Activated CD8-positive, alpha-beta memory T cell treated with anti-CD3 and anti-CD28 coated beads, Interleukin-2, amount 50 U/mL, for 1 hour (primary cell): Measurements from ENCODE around the gene DGUOK.
"Not testable (repeated sequence)": the region's sequence is repeated elsewhere in the genome, so short reads cannot be mapped to it uniquely, and the experiment has no call there.

ENCODE experiments used
- DNase-seq: peaks from one replicate; pipeline ENCODE4 v3.0.0-alpha.2; 2020; ENCODE audit errors: extremely low read depth

The DGUOK gene

DNA sequence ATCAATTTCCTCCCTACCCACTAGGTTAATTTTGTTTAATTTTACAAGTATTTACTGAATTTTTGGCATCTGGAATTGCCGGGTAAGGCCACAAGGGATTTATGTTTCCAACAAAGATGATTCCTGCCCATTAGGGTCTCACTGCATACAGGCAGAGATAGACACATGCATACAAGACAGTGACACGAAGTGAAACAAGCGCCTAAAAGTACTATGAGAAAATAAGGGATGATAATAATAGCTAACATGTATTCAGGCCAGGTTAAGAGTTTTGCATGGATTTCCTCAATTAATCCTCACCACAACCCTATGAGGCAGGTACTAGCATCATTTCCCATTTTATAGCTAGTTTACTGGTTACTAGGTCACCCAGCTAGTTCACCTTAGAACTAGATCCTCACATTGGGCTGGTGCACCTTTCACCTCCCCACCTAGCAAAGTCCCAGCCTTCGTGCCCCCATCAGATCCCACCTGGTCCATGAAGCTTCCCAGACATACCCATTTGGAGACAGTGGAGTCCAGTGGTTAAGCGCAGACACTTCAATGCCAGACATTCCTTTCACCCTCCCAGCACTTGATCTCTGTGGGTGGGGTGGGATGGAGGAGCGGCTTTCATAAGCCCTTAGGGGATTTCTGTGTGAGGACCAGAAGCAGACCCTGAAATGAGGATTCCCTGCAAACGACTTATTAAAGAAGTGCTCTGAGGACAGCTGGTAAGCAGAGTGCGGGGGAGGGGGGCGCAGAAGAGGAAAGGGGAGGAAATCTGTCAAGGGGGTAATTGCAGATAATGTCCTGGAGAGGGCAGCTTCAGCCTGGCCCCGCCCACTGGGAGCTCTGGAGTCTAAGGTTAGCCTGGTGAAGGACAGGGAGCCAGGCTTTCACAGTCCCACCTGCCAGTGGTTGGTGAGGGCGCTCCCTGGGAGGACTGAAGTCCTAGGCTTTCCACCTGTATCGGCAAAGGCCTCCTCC lies 5.8 kb upstream of the DGUOK start:
- no peak for DNase-seq

DNA sequence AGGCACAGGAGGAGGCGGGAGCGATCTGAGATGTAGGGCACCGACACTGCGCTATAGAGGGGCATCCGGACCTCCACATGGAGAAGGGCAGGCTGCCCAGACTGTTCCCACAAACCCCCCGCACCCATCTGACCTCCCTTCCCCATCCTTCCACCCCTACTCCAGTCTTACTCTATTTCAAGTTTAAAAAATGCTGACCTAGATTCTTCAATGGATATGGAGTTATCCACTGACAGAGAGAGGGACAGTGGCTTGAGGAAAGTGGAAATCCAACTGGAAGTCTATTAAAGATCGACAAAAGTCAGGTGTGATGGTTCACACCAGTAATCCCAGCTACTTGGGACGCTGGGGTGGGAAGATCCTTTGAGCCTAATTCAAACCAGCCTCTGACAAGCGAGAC lies 5.1 kb upstream of the DGUOK start:
- DNase-seq = no peak

DNA sequence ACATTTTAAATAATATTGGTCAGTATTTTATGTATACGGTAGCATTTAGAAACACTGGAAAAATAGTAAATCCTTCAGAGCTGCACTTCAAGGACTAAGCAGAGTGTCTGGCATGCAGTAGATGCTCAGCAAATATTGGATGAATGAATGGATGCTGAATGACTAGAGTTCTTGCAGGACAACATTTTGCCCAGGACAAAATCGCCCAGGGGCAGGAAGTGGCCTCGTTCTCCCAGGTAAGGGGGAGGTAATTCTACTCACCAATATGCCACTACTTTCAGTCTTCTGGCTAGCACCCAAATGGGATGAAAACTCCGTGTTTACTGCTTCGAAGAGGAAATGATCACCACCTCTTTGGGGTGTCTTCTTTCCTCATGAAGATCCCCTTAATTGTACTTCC lies 4.0 kb upstream of the DGUOK start:
- DNase-seq = no peak

- no peak for DNase-seq
These were observed 1.5 kb upstream of the DGUOK start for GRCh38 chr2:73925033-73925704.

- no peak for DNase-seq
These were observed 707 bp upstream of the DGUOK start for GRCh38 chr2:73925853-73926492.

GRCh38 chr2:73927344-73927743 lies 664 bp downstream of the DGUOK start:
- no peak for DNase-seq

DNA sequence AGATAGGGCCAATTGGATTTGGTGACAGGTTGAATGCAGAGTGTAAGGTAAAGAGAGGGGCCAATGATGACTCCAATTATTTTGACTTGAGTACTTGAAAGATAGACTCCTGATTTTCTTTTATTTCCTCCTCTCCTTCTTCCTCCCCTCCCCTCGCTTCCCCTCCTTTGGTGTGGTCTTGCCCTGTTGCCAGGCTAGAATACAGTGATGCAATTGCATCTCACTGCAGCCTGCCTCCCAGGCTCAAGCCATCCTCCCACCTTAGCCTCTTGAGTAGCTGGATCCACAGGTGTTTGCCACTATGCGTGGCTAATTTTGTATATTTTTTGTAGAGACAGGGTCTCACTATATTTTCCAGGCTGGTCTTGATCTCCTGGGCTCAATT lies 2.3 kb downstream of the DGUOK start:
- DNase-seq = no peak

GRCh38 chr2:73930386-73930785 lies 3.7 kb downstream of the DGUOK start:
- no peak for DNase-seq

DNA sequence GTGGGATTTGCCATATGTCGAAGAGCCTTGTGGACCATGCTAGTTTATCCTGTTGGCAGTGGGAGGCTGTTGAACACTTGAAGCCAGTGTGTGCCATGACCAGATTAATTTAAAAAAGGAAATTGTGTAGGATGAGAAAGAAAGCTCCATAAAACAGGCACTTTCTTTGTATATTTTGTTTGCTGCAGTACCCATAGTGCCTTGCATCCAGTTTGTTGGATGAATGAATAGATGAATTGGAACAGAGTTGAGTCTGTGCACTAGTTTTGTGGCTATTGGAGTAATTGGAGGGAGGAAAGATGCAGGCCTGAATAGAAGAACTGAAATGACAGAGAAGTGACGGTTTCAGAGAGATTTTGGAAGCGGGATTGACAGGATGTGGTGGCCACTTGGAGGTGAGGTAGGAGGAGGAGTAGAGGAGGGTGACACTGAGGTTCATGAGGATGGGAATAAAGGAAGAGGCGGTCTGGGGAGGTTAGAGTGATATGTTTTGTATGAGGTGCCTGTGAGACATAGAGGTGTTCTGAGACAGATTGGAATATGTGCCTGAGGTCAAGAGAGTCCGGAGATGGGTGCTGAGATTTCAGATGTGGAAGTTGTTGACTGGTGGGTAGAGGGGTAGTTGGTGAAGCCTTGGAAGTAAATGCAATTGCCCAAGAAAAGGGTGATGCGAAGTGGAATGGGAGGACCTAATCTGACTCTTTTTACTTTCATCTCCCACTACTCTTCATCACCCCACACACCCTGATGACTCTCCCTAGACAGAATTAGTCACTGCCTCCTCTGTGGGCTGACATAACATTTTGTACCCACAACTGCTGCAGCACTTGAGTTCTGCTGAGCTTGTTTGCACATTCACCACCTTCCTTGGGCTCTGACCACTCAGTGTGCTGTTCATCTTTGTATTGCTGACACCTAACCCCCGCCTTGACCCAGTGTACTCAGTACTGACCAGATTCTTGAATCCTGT lies 5.1 kb downstream of the DGUOK start:
- no peak for DNase-seq

- DNase-seq = no peak
These were observed 6.5 kb downstream of the DGUOK start for GRCh38 chr2:73933194-73933593.

- no peak for DNase-seq
These were observed 9.0 kb downstream of the DGUOK start for GRCh38 chr2:73935641-73936040.

DNA sequence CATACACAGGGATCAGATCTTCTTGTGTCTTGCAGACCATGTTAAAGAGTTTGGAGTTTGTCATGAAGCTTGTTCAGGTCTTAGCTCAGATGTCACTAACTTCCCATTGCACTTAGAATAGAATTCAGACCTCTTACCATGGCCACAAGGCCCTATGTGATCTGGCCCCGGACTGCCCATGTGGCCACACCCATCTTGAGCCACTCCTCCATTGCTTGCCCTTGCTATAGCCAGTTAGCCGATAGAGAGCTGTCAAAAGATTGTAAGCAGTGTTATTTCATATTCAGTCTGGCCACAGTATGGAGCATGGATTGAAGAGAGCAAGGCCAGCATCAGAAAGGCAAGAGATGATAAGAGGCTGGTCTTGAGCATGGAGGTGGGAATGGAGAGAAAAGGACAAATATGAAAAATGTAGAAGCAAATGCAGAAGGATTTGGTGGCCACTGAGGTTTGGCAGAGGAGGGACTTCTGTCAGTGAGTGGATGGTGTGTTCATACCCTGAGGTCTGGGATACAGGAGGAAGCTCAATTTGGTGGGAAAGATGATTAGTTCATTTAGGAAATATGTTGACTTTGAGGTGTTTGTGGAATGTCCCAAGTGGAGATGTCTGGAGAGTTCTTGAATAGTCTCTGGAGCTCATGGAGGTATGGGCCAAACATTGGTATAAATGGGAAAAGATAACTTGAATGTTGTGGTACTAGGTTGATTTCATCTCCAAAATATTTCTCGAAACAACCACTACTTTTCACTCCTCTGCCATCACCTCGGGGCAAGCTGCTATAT lies 10.6 kb downstream of the DGUOK start:
- no peak for DNase-seq

- no peak for DNase-seq
These were observed 11.2 kb downstream of the DGUOK start for GRCh38 chr2:73937899-73938298.

DNA sequence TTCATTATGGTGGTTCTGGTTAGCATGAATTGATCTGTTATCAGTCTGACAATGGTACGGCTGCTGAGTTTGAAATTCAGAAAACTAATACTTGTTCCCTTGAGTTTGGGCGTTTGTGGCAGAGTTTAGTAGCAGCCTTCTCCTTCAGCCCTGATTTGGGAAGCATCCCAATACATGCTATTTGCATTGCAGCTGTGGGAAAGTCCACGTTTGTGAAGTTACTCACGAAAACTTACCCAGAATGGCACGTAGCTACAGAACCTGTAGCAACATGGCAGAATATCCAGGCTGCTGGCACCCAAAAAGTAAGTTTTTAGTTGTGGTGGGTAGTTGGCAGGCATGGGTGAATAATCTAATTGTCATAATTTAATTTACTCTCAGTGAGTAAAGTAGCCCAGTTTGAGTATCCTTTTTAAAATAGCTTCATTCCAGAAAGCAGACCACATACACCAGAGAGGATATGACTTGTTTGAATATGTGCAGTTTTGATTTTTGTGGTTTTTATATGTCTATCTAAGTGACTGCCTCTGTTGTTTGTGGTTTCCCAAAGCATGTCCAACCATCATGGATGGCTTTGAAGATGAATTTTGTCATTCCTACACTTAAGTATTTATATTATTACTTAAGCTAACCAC lies 12.2 kb downstream of the DGUOK start:
- no peak for DNase-seq

GRCh38 chr2:73939419-73939818 lies 12.7 kb downstream of the DGUOK start:
- no peak for DNase-seq

GRCh38 chr2:73940066-73940465 lies 13.4 kb downstream of the DGUOK start:
- DNase-seq = not testable (repeated sequence)

DNA sequence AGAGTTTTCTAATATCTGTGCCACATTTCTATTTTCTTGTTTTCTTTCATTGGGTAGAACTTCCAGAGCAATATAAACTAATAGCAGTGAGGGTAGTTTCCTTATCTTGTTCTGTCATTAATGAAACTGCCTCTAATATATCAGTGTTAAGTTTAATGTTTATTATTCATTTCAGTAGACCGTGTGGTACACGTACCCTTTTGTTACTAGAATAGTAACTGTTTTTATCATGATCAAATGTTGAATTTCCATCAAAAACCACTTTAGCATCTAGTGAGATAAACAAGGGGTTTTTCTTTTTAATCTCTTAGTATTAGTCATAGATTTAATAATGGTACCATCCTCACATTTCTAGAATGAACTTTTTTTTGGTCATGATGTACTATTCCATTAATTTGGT lies 16.0 kb downstream of the DGUOK start:
- DNase-seq = no peak

DNA sequence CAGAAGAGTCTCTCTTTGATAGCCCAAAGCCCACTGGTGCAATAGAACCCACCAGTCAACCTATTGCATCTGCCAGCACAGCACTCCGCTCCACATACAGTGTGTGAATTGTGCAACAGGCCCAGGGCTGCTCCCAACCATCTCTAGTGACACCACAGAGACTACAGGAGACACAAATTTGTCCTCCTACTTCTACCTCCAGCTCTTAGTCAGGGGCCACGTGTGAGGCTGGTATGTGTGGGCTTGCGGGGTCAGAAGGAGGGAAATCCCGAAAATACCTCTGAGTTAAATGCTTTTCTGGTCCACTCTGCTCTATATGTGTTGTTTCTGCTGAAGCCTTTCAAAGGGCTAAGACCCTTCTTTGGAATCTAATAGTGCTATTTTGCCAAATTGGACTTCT lies 18.0 kb downstream of the DGUOK start:
- no peak for DNase-seq

DNA sequence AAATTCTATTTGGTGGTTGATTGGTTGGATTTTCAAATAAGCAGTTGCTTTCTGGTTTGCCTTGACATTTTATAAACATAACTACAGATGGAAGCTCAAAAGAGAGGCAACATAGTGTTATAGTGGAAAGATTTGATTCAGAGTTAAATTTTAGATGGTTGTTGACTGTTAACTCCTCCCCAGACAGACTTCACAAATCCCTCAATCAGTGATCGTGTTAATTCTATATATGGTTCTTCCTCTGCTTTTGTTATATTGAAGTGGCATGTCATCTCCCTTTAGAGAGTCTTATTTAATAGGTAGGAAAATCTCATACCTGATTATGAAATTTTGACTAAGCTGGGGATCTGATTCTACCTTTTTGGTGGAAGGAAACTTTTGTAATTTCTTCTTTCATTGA lies 19.5 kb downstream of the DGUOK start:
- DNase-seq = no peak

DNA sequence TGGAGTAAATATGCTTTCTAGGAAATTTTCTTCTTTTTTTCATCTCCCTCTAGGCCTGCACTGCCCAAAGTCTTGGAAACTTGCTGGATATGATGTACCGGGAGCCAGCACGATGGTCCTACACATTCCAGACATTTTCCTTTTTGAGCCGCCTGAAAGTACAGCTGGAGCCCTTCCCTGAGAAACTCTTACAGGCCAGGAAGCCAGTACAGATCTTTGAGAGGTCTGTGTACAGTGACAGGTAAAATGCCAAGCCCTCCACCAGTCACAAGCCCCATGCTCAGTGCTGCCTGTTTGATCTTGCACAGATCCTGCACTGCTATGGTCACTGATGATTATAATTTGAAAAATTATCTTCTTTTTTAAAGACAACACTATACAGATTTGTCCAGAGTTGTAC lies 20.0 kb downstream of the DGUOK start:
- DNase-seq = no peak
